Activated CD4-positive, alpha-beta T cell treated with anti-CD3 and anti-CD28 coated beads, Interleukin-2, amount 10 ng/mL, durations not matched to agents 7 days and 5 days (primary cell): ENCODE results near the gene RABL6. TPM values are rescaled to one million over a fixed set of nuclear protein-coding genes. Genes with fewer than 3 reads are reported as not detected.

Experiments
- CTCF ChIA-PET: fragments of 350-600 bp; sonication (Branson Sonifier 250); formaldehyde crosslinking; loops from one replicate; lab custom pipeline; 2021; ENCODE audit warnings: antibody characterized with exemption; lab: Charles Lee
- POLR2A ChIA-PET: fragments of 350-600 bp; sonication (Branson Sonifier 250); formaldehyde crosslinking; loops from one replicate; lab custom pipeline; 2021; ENCODE audit warnings: antibody characterized with exemption; lab: Charles Lee
- DNase-seq: peaks from one replicate; pipeline ENCODE4 v3.0.0-alpha.2; 2020
- H3K27ac Mint-ChIP-seq: one replicate; pipeline ENCODE4 v1.8.0; 2021; ENCODE audit warnings: mild to moderate bottlenecking, moderate library complexity, mixed read lengths
- H3K27me3 Mint-ChIP-seq: one replicate; pipeline ENCODE4 v1.8.0; 2021; ENCODE audit warnings: mixed read lengths
- H3K36me3 Mint-ChIP-seq: one replicate; pipeline ENCODE4 v1.8.0; 2021; ENCODE audit warnings: low read depth, mixed read lengths
- H3K4me1 Mint-ChIP-seq: one replicate; pipeline ENCODE4 v1.8.0; 2021; ENCODE audit warnings: mixed read lengths
- H3K4me3 Mint-ChIP-seq: one replicate; pipeline ENCODE4 v1.8.0; 2021; ENCODE audit warnings: mild to moderate bottlenecking, moderate library complexity, mixed read lengths
- H3K9me3 Mint-ChIP-seq: one replicate; pipeline ENCODE4 v1.8.0; 2021; ENCODE audit warnings: mixed read lengths
- total RNA-seq, 2 experiments: library from RNA; stranded (reverse); gene quantifications; one replicate each; pipeline ENCODE4 v1.2.3, GENCODE V29; 2021

RABL6 gene
- total RNA-seq, 2 experiments from 2014 or later: 95.5 to 109 TPM

- H3K27me3 Mint-ChIP-seq: peaks cover 2% of the 10 kb centered on the region
- H3K36me3 Mint-ChIP-seq: no peaks in the 10 kb centered on the region
- no peaks in the 10 kb centered on the region for H3K9me3 Mint-ChIP-seq
- H3K4me1 Mint-ChIP-seq: peaks cover 7% of the 10 kb centered on the region
- ChIA-PET POLR2A (no interaction called here), CTCF (interaction anchor here (1.4 to 1.8 kb wide), 2 partner anchors 10 to 11 kb away, joined by 4 to 5 read pairs; partner anchors contain the start of gene AJM1)
- DNase-seq: no peak
- H3K4me3 Mint-ChIP-seq: no peak overlapping the region
- no peak overlapping the region for H3K27ac Mint-ChIP-seq
These were observed 45.2 kb downstream of the RABL6 start for GRCh38 chr9:136852664-136853595.

DNA sequence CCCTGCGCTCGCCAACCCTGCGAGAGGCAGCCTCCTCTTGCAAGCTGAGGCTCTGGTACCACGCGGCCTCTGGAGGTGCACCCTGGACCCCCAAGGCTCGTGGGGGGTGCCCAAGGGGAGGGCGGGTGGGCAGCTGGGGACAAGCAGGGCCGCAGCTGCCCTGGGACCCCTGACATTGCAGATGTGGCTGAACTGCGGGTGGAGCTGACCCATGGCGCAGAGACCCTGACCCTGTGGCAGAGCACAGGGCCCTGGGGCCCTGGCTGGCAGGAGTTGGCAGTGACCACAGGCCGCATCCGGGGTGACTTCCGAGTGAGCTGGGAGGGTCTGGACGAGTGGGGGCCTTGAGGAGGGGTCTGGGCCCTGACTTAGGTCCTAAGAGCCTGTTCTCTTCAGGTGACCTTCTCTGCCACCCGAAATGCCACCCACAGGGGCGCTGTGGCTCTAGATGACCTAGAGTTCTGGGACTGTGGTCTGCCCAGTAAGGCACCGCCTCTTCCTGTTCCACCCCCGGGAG, 45.9 kb downstream of the RABL6 start:
- Mint-ChIP-seq H3K4me1 (peaks cover 5% of the 10 kb centered on the region), H3K27me3 (no peaks in the 10 kb centered on the region), H3K9me3 (no peaks in the 10 kb centered on the region), H3K27ac (no peak overlapping the region), H3K4me3 (no peak overlapping the region), H3K36me3 (no peaks in the 10 kb centered on the region)
- POLR2A ChIA-PET: no interaction called here
- DNase-seq: no peak
- CTCF ChIA-PET: interaction anchor here (1.4 kb wide), 1 partner anchor 11 kb away, joined by 4 read pairs; the partner anchor contains the start of gene AJM1

- CTCF ChIA-PET: interaction anchor here (0.6 to 1.4 kb wide), 3 partner anchors 12 to 218 kb away, joined by 4 to 5 read pairs (median 4); partner anchors contain the start of gene AJM1
- POLR2A ChIA-PET: interaction anchor here (0.5 kb wide), 1 partner anchor 347 kb away, joined by 3 read pairs; no protein-coding TSS in a partner anchor
- Mint-ChIP-seq H3K4me1 (peaks cover 3% of the 10 kb centered on the region), H3K9me3 (no peaks in the 10 kb centered on the region), H3K4me3 (no peak overlapping the region), H3K27me3 (no peaks in the 10 kb centered on the region), H3K27ac (no peak overlapping the region), H3K36me3 (no peaks in the 10 kb centered on the region)
- no peak for DNase-seq
These were observed 46.5 kb downstream of the RABL6 start for GRCh38 chr9:136854113-136854841.

DNA sequence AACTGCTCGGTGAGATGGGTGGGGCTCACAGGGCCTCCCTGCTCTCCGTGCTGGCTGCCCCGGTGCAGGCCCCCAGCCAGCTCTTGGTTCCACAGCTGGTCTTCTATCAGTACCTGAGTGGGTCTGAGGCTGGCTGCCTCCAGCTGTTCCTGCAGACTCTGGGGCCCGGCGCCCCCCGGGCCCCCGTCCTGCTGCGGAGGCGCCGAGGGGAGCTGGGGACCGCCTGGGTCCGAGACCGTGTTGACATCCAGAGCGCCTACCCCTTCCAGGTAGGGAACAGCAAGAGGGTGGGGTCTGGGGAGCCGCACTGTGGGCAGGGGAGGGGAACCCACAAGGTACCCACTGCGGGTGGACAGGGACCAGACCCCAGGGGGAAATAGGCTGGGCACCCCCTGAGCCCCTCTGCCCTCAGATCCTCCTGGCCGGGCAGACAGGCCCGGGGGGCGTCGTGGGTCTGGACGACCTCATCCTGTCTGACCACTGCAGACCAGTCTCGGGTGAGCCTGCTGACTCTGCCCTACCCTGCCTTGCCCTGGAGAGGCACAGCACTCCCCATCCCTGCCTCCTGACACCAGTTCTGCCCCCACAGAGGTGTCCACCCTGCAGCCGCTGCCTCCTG, 47.2 kb downstream of the RABL6 start:
- Mint-ChIP-seq H3K27me3 (no peaks in the 10 kb centered on the region), H3K4me3 (no peak overlapping the region), H3K27ac (no peak overlapping the region), H3K4me1 (no peaks in the 10 kb centered on the region), H3K9me3 (no peaks in the 10 kb centered on the region), H3K36me3 (no peaks in the 10 kb centered on the region)
- DNase-seq: no peak
- CTCF ChIA-PET: interaction anchor here (0.6 to 0.8 kb wide), 2 partner anchors 12 to 218 kb away, joined by 4 to 5 read pairs; partner anchors contain the start of gene AJM1
- POLR2A ChIA-PET: interaction anchor here (0.5 kb wide), 1 partner anchor 347 kb away, joined by 3 read pairs; no protein-coding TSS in a partner anchor

GRCh38 chr9:136855461-136856078, 47.8 kb downstream of the RABL6 start:
- ChIA-PET CTCF (interaction anchor here (0.6 to 0.9 kb wide), 3 partner anchors 13 to 191 kb away, joined by 3 to 5 read pairs (median 3); partner anchors contain the start of gene AJM1), POLR2A (no interaction called here)

DNA sequence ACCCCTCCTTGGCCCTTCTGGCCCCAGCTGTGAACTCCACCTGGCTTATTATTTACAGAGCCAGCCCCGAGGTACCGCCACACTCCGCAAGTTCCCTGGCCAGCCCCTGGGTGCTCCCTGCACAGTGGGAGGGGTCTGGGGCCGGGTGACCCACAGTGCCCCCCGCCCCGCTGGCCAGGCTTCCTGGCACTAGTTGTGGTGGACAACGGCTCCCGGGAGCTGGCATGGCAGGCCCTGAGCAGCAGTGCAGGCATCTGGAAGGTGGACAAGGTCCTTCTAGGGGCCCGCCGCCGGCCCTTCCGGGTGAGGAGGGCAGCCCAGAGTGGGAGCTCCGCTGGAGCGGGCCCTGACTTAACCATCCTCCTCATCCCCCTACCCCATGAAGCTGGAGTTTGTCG, 48.3 kb downstream of the RABL6 start:
- Mint-ChIP-seq H3K27ac (no peak overlapping the region), H3K27me3 (no peaks in the 10 kb centered on the region), H3K4me1 (no peaks in the 10 kb centered on the region), H3K9me3 (no peaks in the 10 kb centered on the region), H3K36me3 (no peaks in the 10 kb centered on the region), H3K4me3 (no peak overlapping the region)
- POLR2A ChIA-PET: no interaction called here
- no peak for DNase-seq
- CTCF ChIA-PET: interaction anchor here (0.6 to 0.9 kb wide), 3 partner anchors 14 to 190 kb away, joined by 3 to 4 read pairs (median 3); no protein-coding TSS in a partner anchor

More at GRCh38 chr9:136855461-136856078, 47.8 kb downstream of the RABL6 start:
- Mint-ChIP-seq H3K9me3 (no peaks in the 10 kb centered on the region), H3K27ac (no peak overlapping the region), H3K4me3 (no peak overlapping the region), H3K4me1 (no peaks in the 10 kb centered on the region), H3K36me3 (no peaks in the 10 kb centered on the region), H3K27me3 (no peaks in the 10 kb centered on the region)
- DNase-seq: no peak

DNA sequence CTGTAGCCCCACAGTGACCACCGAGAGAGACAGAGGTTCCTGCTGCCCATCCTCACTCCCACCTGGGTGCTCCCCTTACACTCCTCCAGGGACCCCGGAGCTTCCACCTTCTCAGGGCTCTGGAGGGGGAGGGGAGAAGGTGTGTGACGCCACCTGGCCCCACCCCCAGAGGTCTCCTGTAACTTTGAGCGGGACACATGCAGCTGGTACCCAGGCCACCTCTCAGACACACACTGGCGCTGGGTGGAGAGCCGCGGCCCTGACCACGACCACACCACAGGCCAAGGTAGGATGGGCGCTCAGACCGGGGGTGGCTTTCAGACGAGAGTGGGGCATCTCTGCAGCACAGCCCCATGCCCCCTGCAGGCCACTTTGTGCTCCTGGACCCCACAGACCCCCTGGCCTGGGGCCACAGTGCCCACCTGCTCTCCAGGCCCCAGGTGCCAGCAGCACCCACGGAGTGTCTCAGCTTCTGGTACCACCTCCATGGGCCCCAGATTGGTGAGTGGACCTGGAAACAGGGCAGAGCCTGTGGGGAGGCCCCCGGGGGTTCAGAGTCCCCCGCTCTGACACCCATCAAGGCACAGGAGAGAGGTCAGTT, 48.9 kb downstream of the RABL6 start:
- H3K36me3 Mint-ChIP-seq: no peaks in the 10 kb centered on the region
- H3K27me3 Mint-ChIP-seq: no peaks in the 10 kb centered on the region
- H3K4me1 Mint-ChIP-seq: no peaks in the 10 kb centered on the region
- POLR2A ChIA-PET: no interaction called here
- H3K27ac Mint-ChIP-seq: no peak overlapping the region
- no peaks in the 10 kb centered on the region for H3K9me3 Mint-ChIP-seq
- H3K4me3 Mint-ChIP-seq: no peak overlapping the region
- CTCF ChIA-PET: interaction anchor here (0.8 to 0.9 kb wide), 2 partner anchors 13 to 178 kb away, joined by 3 to 4 read pairs; no protein-coding TSS in a partner anchor
- no peak for DNase-seq

DNA sequence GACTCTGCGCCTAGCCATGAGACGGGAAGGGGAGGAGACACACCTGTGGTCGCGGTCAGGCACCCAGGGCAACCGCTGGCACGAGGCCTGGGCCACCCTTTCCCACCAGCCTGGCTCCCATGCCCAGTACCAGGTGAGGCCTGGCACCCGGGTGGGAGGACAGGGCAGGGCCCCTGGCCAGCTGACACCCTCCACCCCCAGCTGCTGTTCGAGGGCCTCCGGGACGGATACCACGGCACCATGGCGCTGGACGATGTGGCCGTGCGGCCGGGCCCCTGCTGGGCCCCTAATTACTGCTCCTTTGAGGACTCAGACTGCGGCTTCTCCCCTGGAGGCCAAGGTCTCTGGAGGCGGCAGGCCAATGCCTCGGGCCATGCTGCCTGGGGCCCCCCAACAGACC, 49.4 kb downstream of the RABL6 start:
- Mint-ChIP-seq H3K4me1 (no peaks in the 10 kb centered on the region), H3K27me3 (no peaks in the 10 kb centered on the region), H3K36me3 (no peaks in the 10 kb centered on the region), H3K27ac (no peak overlapping the region), H3K9me3 (no peaks in the 10 kb centered on the region), H3K4me3 (no peak overlapping the region)
- no peak for DNase-seq
- CTCF ChIA-PET: interaction anchor here (0.6 kb wide), 1 partner anchor 81 kb away, joined by 3 read pairs; no protein-coding TSS in a partner anchor
- POLR2A ChIA-PET: no interaction called here

GRCh38 chr9:136857581-136858412, 50.0 kb downstream of the RABL6 start:
- DNase-seq: no peak
- H3K27me3 Mint-ChIP-seq: no peaks in the 10 kb centered on the region
- CTCF ChIA-PET: interaction anchor here (0.6 kb wide), 1 partner anchor 81 kb away, joined by 3 read pairs; no protein-coding TSS in a partner anchor
- POLR2A ChIA-PET: no interaction called here
- no peaks in the 10 kb centered on the region for H3K9me3 Mint-ChIP-seq
- H3K4me3 Mint-ChIP-seq: no peak overlapping the region
- no peaks in the 10 kb centered on the region for H3K4me1 Mint-ChIP-seq
- peaks cover 2% of the 10 kb centered on the region for H3K36me3 Mint-ChIP-seq
- H3K27ac Mint-ChIP-seq: no peak overlapping the region

- H3K4me3 Mint-ChIP-seq: no peak overlapping the region
- H3K27me3 Mint-ChIP-seq: no peaks in the 10 kb centered on the region
- ChIA-PET CTCF (no interaction called here), POLR2A (no interaction called here)
- H3K4me1 Mint-ChIP-seq: no peaks in the 10 kb centered on the region
- H3K27ac Mint-ChIP-seq: no peak overlapping the region
- H3K36me3 Mint-ChIP-seq: peaks cover 6% of the 10 kb centered on the region
- no peak for DNase-seq
- H3K9me3 Mint-ChIP-seq: no peaks in the 10 kb centered on the region
These were observed 50.7 kb downstream of the RABL6 start for GRCh38 chr9:136858452-136858843.
